Glutamatergic neuron (in vitro differentiated cells): ENCODE measurements around the gene ANP32B. TPM values are rescaled to one million over a fixed set of nuclear protein-coding genes. Genes with fewer than 3 reads are reported as not detected.

Experiments used
- DNase-seq: peaks from one replicate; pipeline ENCODE4 v3.0.0; 2022
- H3K27ac Mint-ChIP-seq: one replicate; pipeline ENCODE4 v1.8.0; 2020; ENCODE audit warnings: mild to moderate bottlenecking, mixed read lengths, inconsistent platforms; ENCODE audit not compliant: unreplicated experiment
- H3K27me3 Mint-ChIP-seq: one replicate; pipeline ENCODE4 v1.8.0; 2020; ENCODE audit warnings: mild to moderate bottlenecking, moderate library complexity, mixed read lengths, inconsistent platforms; ENCODE audit not compliant: unreplicated experiment
- H3K36me3 Mint-ChIP-seq: one replicate; pipeline ENCODE4 v1.8.0; 2020; ENCODE audit warnings: mild to moderate bottlenecking, mixed read lengths, inconsistent platforms; ENCODE audit not compliant: unreplicated experiment
- H3K4me1 Mint-ChIP-seq: one replicate; pipeline ENCODE4 v1.8.0; 2020; ENCODE audit warnings: mild to moderate bottlenecking, low read depth, mixed read lengths, inconsistent platforms; ENCODE audit not compliant: unreplicated experiment
- H3K4me3 Mint-ChIP-seq: one replicate; pipeline ENCODE4 v1.8.0; 2020; ENCODE audit warnings: mild to moderate bottlenecking, mixed read lengths, inconsistent platforms; ENCODE audit not compliant: unreplicated experiment
- H3K9me3 Mint-ChIP-seq: one replicate; pipeline ENCODE4 v1.8.0; 2020; ENCODE audit warnings: mild to moderate bottlenecking, moderate library complexity, mixed read lengths, inconsistent platforms; ENCODE audit not compliant: unreplicated experiment
- CTCF ChIP-seq: fragments of 200-600 bp; sonication (generic); IDR thresholded peaks from one replicate; pipeline ENCODE4 v1.5.0; 2021; ENCODE audit not compliant: partially characterized antibody, unreplicated experiment
- total RNA-seq: library from RNA; stranded (reverse); fragmentation: NEBNext Ultra II Directional; extraction: Animal tissue kit (Norgen Biotek cat#: 25700); gene quantifications from one replicate; pipeline ENCODE4 v1.2.1, GENCODE V29; 2021; ENCODE audit not compliant: unreplicated experiment

ANP32B gene
- total RNA-seq, 1 donor from 2014 or later = 108 TPM

GRCh38 chr9:97979788-97980478 is 3.2 kb upstream of the ANP32B start:
- peak overlapping the region; percentile 57 for H3K27ac Mint-ChIP-seq
- TF ChIP-seq CTCF = no peak
- H3K36me3 Mint-ChIP-seq = peaks cover 5% of the 10 kb centered on the region
- H3K4me1 Mint-ChIP-seq = peaks cover 41% of the 10 kb centered on the region
- no peak for DNase-seq
- H3K9me3 Mint-ChIP-seq = peaks cover 13% of the 10 kb centered on the region
- H3K27me3 Mint-ChIP-seq = peaks cover 18% of the 10 kb centered on the region
- peak overlapping the region; percentile 67 for H3K4me3 Mint-ChIP-seq

DNA sequence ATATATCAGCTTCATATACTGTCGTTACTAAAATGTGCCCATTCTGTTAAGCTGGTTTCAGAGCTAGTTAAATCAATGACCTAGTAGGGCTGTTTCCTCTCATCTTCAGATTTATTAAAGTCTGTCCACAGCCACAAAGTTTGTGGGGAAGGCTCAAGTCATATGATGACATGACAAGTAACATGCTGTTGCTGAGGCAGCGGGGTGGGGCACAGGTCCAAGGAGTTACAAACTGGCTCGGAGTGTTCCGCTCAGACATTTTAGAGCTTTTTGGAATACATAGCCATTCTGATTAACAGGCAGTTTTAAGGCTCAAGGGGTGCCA is 2.7 kb upstream of the ANP32B start:
- Mint-ChIP-seq H3K4me3 (peak overlapping the region; percentile 84), H3K4me1 (peaks cover 41% of the 10 kb centered on the region), H3K36me3 (no peaks in the 10 kb centered on the region), H3K27me3 (peaks cover 18% of the 10 kb centered on the region), H3K9me3 (peaks cover 15% of the 10 kb centered on the region), H3K27ac (peak overlapping the region; percentile 94)
- no peak for DNase-seq
- TF ChIP-seq CTCF = no peak

GRCh38 chr9:97980918-97981845 is 2.0 kb upstream of the ANP32B start:
- peak overlapping the region; percentile 94 for H3K27ac Mint-ChIP-seq
- no peak for TF ChIP-seq CTCF
- H3K4me1 Mint-ChIP-seq = peaks cover 42% of the 10 kb centered on the region
- peaks cover 18% of the 10 kb centered on the region for H3K27me3 Mint-ChIP-seq
- DNase-seq = peak; percentile 22
- H3K36me3 Mint-ChIP-seq = no peaks in the 10 kb centered on the region
- H3K9me3 Mint-ChIP-seq = peaks cover 15% of the 10 kb centered on the region
- H3K4me3 Mint-ChIP-seq = peak overlapping the region; percentile 84

DNA sequence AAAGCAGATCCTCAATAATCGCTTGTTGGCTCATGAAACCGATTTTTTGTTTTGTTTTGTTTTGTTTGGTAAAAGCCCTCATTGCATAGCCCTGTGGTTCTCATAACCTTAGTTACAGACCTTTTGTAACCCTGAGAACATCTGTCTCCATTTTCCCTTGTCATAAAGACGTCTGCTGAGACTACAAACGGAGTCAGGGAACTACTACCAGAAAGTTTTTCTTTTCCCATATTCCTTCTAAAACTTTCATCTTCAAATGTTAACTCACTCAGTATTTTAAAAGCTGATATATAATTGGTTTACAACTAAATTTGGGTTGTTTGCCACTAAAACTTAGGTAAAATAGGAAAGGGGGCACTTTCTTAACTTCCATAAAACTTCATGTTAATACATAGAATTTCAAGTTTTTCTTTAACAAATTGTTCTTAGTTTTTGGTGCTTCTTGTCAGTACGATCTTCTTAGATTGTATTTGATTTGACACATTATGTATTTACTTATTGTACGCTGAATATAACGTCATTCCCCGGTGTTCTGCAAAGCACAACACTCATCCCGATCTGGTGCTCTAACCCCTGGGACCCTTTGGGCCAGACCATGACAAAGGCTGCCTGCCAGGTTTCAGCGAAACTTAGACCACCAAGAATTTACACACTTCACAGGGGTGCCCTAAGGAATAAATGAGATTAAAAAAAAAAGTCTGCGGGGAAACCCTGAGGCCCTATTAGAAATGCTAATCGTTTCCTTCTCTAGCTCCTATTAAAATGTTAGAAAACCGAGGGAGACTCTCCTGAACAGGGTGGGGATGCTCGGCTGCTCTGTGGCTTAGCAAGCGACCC is 1.1 kb upstream of the ANP32B start:
- Mint-ChIP-seq H3K27me3 (peaks cover 18% of the 10 kb centered on the region), H3K9me3 (peaks cover 15% of the 10 kb centered on the region), H3K27ac (peak overlapping the region; percentile 94), H3K4me3 (peak overlapping the region; percentile 84), H3K36me3 (no peaks in the 10 kb centered on the region), H3K4me1 (peaks cover 48% of the 10 kb centered on the region)
- DNase-seq = no peak
- TF ChIP-seq CTCF = no peak
